ENCODE measurements around the gene CAPZA1. TPM values are rescaled to one million over a fixed set of nuclear protein-coding genes. Genes with fewer than 3 reads are reported as not detected.

Gene CAPZA1
- total and polyA plus RNA-seq, 10 of the 15 experiments (the other 5 are each of a cell fraction or from before 2014, with no cell fraction given): 187 to 886 (median 278) TPM

- TF ChIP-seq PRDM15 (CRISPR knock-in tag; IDR thresholded peaks at IDR 0.05) (no peak), BCL11A (IDR thresholded peaks at IDR 0.05; ENCODE audit: low read depth, low read length) (no peak), CBFB (IDR thresholded peaks at IDR 0.05; ENCODE audit: low read depth) (no peak), FOS (IDR thresholded peaks at IDR 0.05; ENCODE audit: borderline replicate concordance, extremely low read depth, insufficient read length) (no peak), ZSCAN29 (IDR thresholded peaks at IDR 0.05) (no peak), IKZF1 (conservative IDR thresholded peaks at IDR 0.05) (no peak), BCL3 (IDR thresholded peaks at IDR 0.05; ENCODE audit: borderline replicate concordance, insufficient read depth, low read depth, low read length, poor library complexity, severe bottlenecking) (no peak), SREBF1 (IDR thresholded peaks at IDR 0.05; ENCODE audit: low read length) (no peak)
Observed at GRCh38 chr1:112695276-112695675, 75.6 kb downstream of the CAPZA1 start (continued).
